HG03457 (cell line): ENCODE measurements around the gene CST7.

Experiments
- ATAC-seq: cut with Tn5 transposase; IDR thresholded peaks from one replicate; pipeline ENCODE4 v1.9.1; 2021; ENCODE audit warnings: moderate number of reproducible peaks; ENCODE audit not compliant: unreplicated experiment

CST7 gene

DNA sequence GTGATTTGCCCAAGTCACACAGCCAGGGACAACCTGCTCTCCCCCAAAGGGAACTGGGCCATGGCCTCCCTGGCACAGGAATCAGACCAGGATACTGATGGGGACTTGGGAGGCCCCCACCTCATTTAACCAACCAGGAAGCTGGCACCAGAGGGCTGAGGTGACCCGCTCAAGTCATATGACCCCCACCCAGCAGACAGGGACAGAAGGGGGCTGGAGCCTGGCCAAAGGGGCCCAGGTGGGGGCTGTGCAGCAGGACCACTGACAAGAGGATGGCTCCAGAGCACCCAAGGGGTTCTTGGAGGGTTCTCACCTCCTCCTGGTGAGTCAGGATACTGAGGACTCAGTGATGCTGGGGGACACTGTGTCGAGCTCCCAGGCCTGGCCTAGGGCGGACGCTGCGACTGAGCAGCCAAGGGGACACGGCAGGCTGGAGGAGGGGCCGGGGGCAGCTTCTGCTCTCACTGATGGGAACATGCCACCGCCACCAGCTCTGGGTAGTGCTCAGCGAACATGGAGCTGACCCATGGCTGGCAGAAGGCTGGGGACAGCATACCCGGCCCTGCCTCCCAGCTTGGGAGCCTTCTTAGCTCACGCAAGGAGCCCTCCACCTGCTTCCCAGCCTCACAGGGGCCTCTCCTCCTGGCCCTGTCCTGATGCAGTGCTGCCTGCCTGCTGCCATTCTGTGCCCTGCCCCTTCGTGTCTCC is 1.2 kb downstream of the CST7 start:
- no peak for ATAC-seq

DNA sequence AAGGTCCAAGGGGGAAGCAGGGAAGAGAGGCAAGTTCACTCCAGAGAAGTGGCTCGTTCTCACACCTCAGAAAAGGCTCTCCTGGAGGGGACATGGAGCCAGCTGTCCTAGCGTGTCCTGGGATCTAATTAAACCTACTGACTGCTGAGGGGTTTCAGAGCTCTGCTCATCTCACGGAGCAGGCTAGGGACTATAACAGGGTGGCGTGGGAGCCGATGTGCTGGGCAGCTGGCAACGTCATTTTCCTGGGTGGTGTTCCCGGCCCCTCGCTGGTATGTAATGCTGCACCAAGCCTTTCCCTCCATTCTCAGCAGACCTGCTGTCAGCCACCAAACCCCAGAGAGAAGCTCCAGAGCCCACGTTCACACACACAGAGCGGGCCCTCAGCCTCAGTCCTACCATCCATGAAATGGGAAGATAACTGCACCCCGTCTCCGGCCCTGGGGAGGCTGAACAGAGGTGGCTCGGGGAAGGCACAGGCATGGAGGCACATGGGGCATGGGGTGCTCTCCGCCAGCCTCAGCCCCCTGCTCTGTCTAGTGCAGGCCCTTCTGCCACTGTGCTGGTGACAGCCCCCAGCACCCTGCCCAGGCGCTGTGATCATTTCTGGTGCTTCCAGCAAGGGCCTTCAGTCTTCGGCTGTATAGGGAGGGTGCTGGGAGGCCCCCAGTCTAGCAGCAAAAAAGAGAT is 1.9 kb downstream of the CST7 start:
- ATAC-seq: no peak

DNA sequence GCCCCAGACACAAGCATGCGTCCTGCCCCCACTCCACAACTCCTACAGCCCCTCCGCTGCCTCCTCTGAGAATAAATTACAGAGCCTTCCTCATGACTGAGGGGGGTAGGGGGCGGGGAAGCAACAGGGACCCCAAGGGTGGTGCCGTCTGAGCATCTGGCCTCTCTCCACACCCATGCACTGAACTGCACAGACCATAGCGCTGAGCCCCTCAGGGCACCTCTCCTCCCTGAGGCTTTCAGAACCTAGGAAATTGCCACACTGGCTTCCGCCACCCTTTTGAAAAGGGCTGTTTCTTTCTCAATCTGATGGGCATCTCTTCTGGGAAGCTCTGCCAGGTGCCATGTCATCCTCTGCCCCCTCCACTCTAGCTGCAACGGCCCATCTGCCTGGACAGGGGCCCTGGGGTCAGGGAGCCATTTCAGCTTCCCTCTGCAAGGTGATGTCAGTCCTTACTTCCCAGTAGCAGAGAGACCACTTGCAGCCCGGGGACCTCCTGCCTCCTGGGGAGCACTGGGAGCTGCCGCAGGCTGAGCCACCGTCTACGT is 2.5 kb downstream of the CST7 start:
- no peak for ATAC-seq

- ATAC-seq: no peak
Observed at GRCh38 chr20:24952376-24953208, 3.5 kb downstream of the CST7 start.

DNA sequence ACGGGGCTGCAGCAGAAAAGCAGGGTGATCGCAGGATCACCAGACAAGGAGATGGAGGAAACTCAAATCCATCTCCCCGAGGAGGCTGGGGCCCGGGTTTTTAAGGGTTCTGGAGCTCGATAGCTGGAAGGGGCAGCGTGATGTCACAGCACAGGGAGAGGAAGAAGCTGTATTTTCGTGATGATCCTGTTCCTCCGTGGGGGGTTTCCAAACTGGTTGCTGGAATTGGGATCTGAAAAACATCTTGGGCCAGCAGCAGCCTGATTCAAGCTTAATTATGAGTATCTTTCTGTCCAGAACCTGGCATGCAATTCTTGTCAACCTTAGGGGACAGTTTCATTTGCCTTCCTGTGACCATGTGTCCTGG is 4.1 kb downstream of the CST7 start:
- ATAC-seq: no peak

DNA sequence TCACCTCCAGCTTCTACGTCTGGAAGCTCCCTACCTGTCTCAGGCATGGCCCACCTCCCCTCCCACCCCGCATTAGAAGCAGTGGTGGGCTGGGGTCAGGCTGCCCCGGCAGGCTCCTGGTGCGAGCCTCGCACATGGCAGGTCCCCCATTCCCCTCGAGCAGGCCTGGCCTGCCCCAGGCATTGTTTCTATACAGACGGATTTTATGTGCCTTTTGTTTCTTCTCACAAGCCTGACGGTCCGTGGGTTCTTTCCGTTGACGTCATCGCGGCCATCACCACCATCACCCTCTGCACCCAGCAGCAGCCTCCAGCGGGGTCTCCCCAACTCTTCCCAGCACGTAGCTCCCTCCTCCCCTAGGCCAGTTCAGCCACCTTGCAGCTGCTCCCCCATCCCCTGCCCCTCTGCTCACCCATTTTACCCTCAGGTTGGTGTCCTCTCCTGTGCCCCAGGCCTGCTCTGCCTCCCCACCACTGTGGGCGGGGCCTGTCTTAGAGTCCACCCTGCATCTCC is 4.6 kb downstream of the CST7 start:
- ATAC-seq: no peak

- ATAC-seq: no peak
Observed at GRCh38 chr20:24954151-24954550, 5.1 kb downstream of the CST7 start.

GRCh38 chr20:24954566-24954965 is 5.5 kb downstream of the CST7 start:
- no peak for ATAC-seq

DNA sequence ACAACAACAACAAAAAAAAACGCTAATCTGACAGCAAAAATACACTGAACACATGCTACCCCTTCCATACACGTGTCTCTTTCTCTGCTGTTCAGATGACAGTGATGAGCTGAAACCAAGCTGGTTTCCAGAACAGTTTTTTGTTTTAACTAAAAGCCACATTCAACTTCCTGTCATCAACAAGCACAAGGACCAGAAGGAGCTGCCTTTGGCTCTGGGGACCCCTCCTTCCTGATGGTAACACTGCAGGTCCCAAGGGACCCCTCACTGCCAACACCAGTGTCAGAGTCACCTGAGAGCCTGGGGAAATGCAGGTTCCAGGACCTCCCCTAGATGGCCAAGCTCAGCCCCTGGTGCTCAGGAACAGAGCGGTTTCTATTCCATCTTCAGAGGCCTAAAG is 6.0 kb downstream of the CST7 start:
- ATAC-seq: peak; percentile 72

GRCh38 chr20:24956001-24956841 is 7.2 kb downstream of the CST7 start:
- no peak for ATAC-seq

GRCh38 chr20:24957326-24958016 is 8.4 kb downstream of the CST7 start:
- ATAC-seq: no peak

- no peak for ATAC-seq
Observed at GRCh38 chr20:24958506-24959385, 9.7 kb downstream of the CST7 start.

- ATAC-seq: no peak
Observed at GRCh38 chr20:24959591-24960301, 10.7 kb downstream of the CST7 start.

GRCh38 chr20:24960302-24960801 is 11.3 kb downstream of the CST7 start:
- ATAC-seq: no peak

DNA sequence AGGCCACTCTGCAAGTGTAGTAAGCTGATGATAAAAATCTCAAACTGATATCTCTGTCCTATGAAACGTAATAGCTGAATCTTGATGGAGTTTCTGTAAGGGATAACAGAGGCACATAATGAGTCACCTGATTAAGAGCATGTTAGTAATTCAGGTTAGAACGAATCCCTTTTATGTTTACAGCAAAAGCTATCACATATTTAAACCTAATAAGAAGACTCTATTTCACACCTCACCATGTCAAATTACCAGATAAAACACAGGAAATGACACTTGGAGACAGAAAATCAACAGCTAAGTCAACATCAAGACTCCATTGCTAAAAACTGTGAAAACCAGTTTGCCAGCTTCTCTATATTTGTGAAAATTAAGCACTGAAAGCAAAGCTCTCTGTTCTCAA is 11.8 kb downstream of the CST7 start:
- ATAC-seq: no peak

- no peak for ATAC-seq
Observed at GRCh38 chr20:24961384-24962181, 12.5 kb downstream of the CST7 start.

DNA sequence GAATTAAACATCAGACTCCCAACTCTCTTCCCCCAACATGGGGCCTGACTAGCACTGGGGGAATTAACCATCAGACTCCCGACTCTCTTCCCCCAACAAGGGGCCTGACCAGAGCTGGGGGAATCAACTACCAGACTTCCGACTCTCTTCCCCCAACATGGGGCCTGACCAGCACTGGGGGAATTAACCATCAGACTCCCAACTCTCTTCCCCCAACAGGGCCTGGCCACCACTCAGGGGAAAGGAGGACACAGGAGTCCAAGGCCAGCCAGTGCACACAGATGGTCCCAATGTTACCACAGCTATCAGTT is 13.1 kb downstream of the CST7 start:
- no peak for ATAC-seq
